A549 (cell line): ENCODE results near the gene TEX35.

Experiments
- BCL3 ChIP-seq: fragments of >200 bp; sonication (Bioruptor Twin); formaldehyde crosslinking; IDR thresholded peaks from 3 replicates; pipeline ENCODE4 v1.6.1; 2016
- CHD2 ChIP-seq: fragments of 150-350 bp; IDR thresholded peaks from 2 replicates; pipeline ENCODE4 v1.6.1; 2014; ENCODE audit warnings: low read length; ENCODE audit not compliant: partially characterized antibody
- CHD4 ChIP-seq: fragments of 200-600 bp; sonication (generic); IDR thresholded peaks from 2 replicates; pipeline ENCODE4 v1.6.1; 2016; ENCODE audit warnings: antibody characterized with exemption, mild to moderate bottlenecking, borderline replicate concordance
- CTCF ChIP-seq: fragments of >200 bp; sonication (Bioruptor Twin); formaldehyde crosslinking; IDR thresholded peaks from 3 replicates; pipeline ENCODE4 v1.5.1; 2016
- JUNB ChIP-seq: fragments of >200 bp; sonication (Bioruptor Twin); formaldehyde crosslinking; IDR thresholded peaks from 2 replicates; pipeline ENCODE4 v1.6.1; 2016
- NFE2L2 ChIP-seq: fragments of 150-350 bp; conservative IDR thresholded peaks from 2 replicates; pipeline ENCODE4 v1.6.1; 2014; ENCODE audit warnings: low read length
- POLR2A ChIP-seq: IDR thresholded peaks from 2 replicates; pipeline ENCODE4 v1.6.1; 2012; ENCODE audit warnings: mild to moderate bottlenecking, low read length
- RCOR1 ChIP-seq: fragments of 150-350 bp; IDR thresholded peaks from 2 replicates; pipeline ENCODE4 v1.6.1; 2014; ENCODE audit warnings: antibody characterized with exemption, low read length, low read depth
- SMC3 ChIP-seq: fragments of >200 bp; sonication (Bioruptor Twin); formaldehyde crosslinking; IDR thresholded peaks from 3 replicates; pipeline ENCODE4 v1.6.1; 2018; ENCODE audit warnings: inconsistent platforms
- USF2 ChIP-seq: fragments of 450-650 bp; IDR thresholded peaks from 2 replicates; pipeline ENCODE4 v1.6.1; 2014; ENCODE audit warnings: antibody characterized with exemption
- TF ChIP-seq, protein P1 (sequence below): IDR thresholded peaks from 2 replicates; pipeline ENCODE4 v1.6.1; 2012

GRCh38 chr1:178489399-178489798 is 23.5 kb upstream of the TEX35 start:
- TF ChIP-seq, protein P1, sequence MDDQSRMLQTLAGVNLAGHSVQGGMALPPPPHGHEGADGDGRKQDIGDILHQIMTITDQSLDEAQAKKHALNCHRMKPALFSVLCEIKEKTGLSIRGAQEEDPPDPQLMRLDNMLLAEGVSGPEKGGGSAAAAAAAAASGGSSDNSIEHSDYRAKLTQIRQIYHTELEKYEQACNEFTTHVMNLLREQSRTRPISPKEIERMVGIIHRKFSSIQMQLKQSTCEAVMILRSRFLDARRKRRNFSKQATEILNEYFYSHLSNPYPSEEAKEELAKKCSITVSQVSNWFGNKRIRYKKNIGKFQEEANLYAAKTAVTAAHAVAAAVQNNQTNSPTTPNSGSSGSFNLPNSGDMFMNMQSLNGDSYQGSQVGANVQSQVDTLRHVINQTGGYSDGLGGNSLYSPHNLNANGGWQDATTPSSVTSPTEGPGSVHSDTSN: no peak
- no peak for TF ChIP-seq CHD2
- TF ChIP-seq SMC3: no peak
- no peak for TF ChIP-seq CTCF
- no peak for TF ChIP-seq NFE2L2
- TF ChIP-seq USF2: no peak
- TF ChIP-seq RCOR1: no peak
- TF ChIP-seq CHD4: no peak
- no peak for TF ChIP-seq JUNB
- no peak for TF ChIP-seq POLR2A
- no peak for TF ChIP-seq BCL3
